SK-N-SH treated with all-trans-retinoic acid at 6 μM for 48 hours (cell line): ENCODE results near the gene ARHGEF10L.

Experiments
- POU6F1 ChIP-seq: fragments of 250-450 bp; sonication (Bioruptor Pico); IDR thresholded peaks from 2 replicates; pipeline ENCODE4 v1.8.0; 2021; ENCODE audit warnings: low read depth, mild to moderate bottlenecking, moderate library complexity, borderline replicate concordance
- ZFP3 ChIP-seq: fragments of 250-450 bp; sonication (Bioruptor Pico); IDR thresholded peaks from 2 replicates; pipeline ENCODE4 v1.5.0; 2020; ENCODE audit warnings: mild to moderate bottlenecking, moderate library complexity

- TF ChIP-seq POU6F1 (CRISPR knock-in tag) (no peak), ZFP3 (CRISPR knock-in tag) (no peak)
Measured at GRCh38 chr1:17574516-17574915, 35.0 kb downstream of the ARHGEF10L start.
